K562 (cell line): Measurements from ENCODE around the gene LBH. TPM values are rescaled to one million over a fixed set of nuclear protein-coding genes. Genes with fewer than 3 reads are reported as not detected.

Source experiments
- ARID1B ChIP-seq: fragments of 450-650 bp; IDR thresholded peaks from 2 replicates; pipeline ENCODE4 v1.6.1; 2016; ENCODE audit warnings: antibody characterized with exemption, mild to moderate bottlenecking, inconsistent platforms
- CCNT2 ChIP-seq: IDR thresholded peaks from 2 replicates; pipeline ENCODE4 v1.6.1; 2011; ENCODE audit warnings: borderline replicate concordance, low read depth, mild to moderate bottlenecking, moderate library complexity, mixed read lengths, low read length; ENCODE audit not compliant: insufficient read length; ENCODE audit errors: extremely low read depth
- CHD2 ChIP-seq: IDR thresholded peaks from 2 replicates; pipeline ENCODE4 v1.6.1; 2011; ENCODE audit warnings: low read depth, low read length
- MCM7 ChIP-seq, 2 experiments: fragments of 450-650 bp; IDR thresholded peaks; 2 replicates each; pipeline ENCODE4 v1.6.1; 2016 to 2018
- MTA2 ChIP-seq: fragments of 450-650 bp; IDR thresholded peaks from 2 replicates; pipeline ENCODE4 v1.6.1; 2016; ENCODE audit warnings: low read depth
- NCOA1 ChIP-seq: fragments of 450-650 bp; IDR thresholded peaks from 2 replicates; pipeline ENCODE4 v1.6.1; 2016; ENCODE audit warnings: low read depth
- NCOR1 ChIP-seq: fragments of 450-650 bp; IDR thresholded peaks from 2 replicates; pipeline ENCODE4 v1.6.1; 2016; ENCODE audit warnings: mild to moderate bottlenecking, moderate library complexity
- RBFOX2 ChIP-seq: fragments of 200-400 bp; formaldehyde crosslinking; IDR thresholded peaks from 2 replicates; pipeline ENCODE4 v1.6.1; 2017; ENCODE audit warnings: low read depth, mild to moderate bottlenecking, low read length, moderate library complexity
- RBM17 ChIP-seq: fragments of 200-400 bp; formaldehyde crosslinking; IDR thresholded peaks from 2 replicates; pipeline ENCODE4 v1.6.1; 2017; ENCODE audit warnings: low read depth, mild to moderate bottlenecking, low read length, borderline replicate concordance
- RNF2 ChIP-seq: sonication (generic); IDR thresholded peaks from 2 replicates; pipeline ENCODE4 v1.6.1; 2016
- TAL1 ChIP-seq: fragments of 450-650 bp; IDR thresholded peaks from 2 replicates; pipeline ENCODE4 v1.6.1; 2016; ENCODE audit warnings: mild to moderate bottlenecking
- TOE1 ChIP-seq, 2 experiments: fragments of 450-650 bp in 1 of 2; sonication (generic) in 1 of 2; formaldehyde crosslinking in 1 of 2; IDR thresholded peaks; 2 replicates each; pipeline versions ENCODE4 v1.7.1 to v1.8.0; 2016 to 2022; ENCODE audit warnings: borderline replicate concordance in 2 of 2, mild to moderate bottlenecking in 2 of 2, antibody characterized with exemption in 1 of 2, inconsistent platforms in 1 of 2, low read depth in 1 of 2, missing genetic modification reagents in 1 of 2, moderate library complexity in 1 of 2
- ZNF311 ChIP-seq: fragments of 250-450 bp; sonication (Bioruptor Pico); IDR thresholded peaks from 2 replicates; pipeline ENCODE4 v1.4.0; 2020; ENCODE audit warnings: mild to moderate bottlenecking, moderate library complexity
- polyA plus RNA-seq, 8 experiments: library from polyadenylated mRNA; depleted of rRNA in 4 of 8; stranded (reverse) in 5 of 8; unstranded in 3 of 8; fragments of >200 nt; fragmentation: Nextera tagmentation in 2 of 8; fragmentation: Illumina TruSeq in 1 of 8; extraction: Ambion mirVana in 2 of 8; extraction: Trizol in 1 of 8; gene quantifications; 2 replicates each; pipeline versions ENCODE4 v1.2.1 to v1.2.3, GENCODE V29; 2011 to 2014; ENCODE audit warnings: inconsistent platforms in 1 of 8, missing spikeins in 1 of 8
- total RNA-seq, 7 experiments: library from RNA; depleted of rRNA in 6 of 7; stranded (reverse); fragments of >200 nt in 6 of 7; fragmentation: Illumina TruSeq in 2 of 7; extraction: Trizol in 2 of 7; gene quantifications; 2 replicates each; pipeline versions ENCODE4 v1.2.1 to v1.2.3, GENCODE V29; 2011 to 2021; ENCODE audit warnings: low replicate concordance in 1 of 7
- TF ChIP-seq, protein P1 (sequence below): sonication (generic); formaldehyde crosslinking; IDR thresholded peaks from 2 replicates; pipeline ENCODE4 v1.8.1; 2023; ENCODE audit warnings: mild to moderate bottlenecking, missing genetic modification reagents
- TF ChIP-seq, protein P2 (sequence below): fragments of 450-650 bp; IDR thresholded peaks from 2 replicates; pipeline ENCODE4 v1.6.1; 2016; ENCODE audit warnings: mild to moderate bottlenecking
- TF ChIP-seq, protein P3 (sequence below): fragments of 150-350 bp; IDR thresholded peaks from 2 replicates; pipeline ENCODE4 v1.6.1; 2014; ENCODE audit warnings: low read depth, mild to moderate bottlenecking, low read length, borderline replicate concordance
- TF ChIP-seq, protein P4 (sequence below): sonication (generic); formaldehyde crosslinking; IDR thresholded peaks from 2 replicates; pipeline ENCODE4 v1.8.0; 2022; ENCODE audit warnings: missing genetic modification reagents, mild to moderate bottlenecking, moderate library complexity, borderline replicate concordance

Gene LBH
- total and polyA plus RNA-seq, 9 of the 15 experiments (the other 6 are each of a cell fraction or from before 2014, with no cell fraction given), result 3.1 to 13.4 (median 7.4) TPM

DNA sequence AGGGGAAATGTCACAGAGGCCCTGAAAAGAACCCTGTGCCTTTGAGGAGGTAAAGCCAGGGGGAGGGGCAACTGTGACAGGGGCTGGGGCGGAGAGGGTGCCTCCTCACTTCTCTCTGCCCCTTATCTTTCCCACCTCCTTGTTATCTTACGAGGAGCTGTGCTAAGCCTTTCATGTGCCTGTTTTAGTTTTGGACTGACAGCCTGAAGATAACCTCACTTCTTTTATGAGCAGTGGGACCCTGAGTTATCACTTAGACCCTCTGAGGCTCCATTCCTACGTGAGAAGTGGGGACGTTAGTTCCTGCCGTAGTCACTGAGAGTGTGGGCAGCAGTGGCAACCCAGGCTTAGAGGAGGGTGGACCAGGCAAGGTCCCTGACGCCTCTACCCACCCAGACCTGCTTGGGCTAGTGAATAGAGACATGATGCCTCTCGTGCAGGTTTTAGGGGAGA is 39.5 kb upstream of the LBH start (continued):
- TF ChIP-seq, protein P1, sequence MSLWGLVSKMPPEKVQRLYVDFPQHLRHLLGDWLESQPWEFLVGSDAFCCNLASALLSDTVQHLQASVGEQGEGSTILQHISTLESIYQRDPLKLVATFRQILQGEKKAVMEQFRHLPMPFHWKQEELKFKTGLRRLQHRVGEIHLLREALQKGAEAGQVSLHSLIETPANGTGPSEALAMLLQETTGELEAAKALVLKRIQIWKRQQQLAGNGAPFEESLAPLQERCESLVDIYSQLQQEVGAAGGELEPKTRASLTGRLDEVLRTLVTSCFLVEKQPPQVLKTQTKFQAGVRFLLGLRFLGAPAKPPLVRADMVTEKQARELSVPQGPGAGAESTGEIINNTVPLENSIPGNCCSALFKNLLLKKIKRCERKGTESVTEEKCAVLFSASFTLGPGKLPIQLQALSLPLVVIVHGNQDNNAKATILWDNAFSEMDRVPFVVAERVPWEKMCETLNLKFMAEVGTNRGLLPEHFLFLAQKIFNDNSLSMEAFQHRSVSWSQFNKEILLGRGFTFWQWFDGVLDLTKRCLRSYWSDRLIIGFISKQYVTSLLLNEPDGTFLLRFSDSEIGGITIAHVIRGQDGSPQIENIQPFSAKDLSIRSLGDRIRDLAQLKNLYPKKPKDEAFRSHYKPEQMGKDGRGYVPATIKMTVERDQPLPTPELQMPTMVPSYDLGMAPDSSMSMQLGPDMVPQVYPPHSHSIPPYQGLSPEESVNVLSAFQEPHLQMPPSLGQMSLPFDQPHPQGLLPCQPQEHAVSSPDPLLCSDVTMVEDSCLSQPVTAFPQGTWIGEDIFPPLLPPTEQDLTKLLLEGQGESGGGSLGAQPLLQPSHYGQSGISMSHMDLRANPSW (CRISPR knock-in tag), result no peak
- TF ChIP-seq ARID1B (peak; percentile 98), TAL1 (peak; percentile 97), CHD2 (0 out of 2 replicates have a peak, but pooled peaks have one; percentile 35), MCM7 (IDR thresholded peaks at IDR 0.05) (no peak), NCOR1 (peak; percentile 96), TOE1 (IDR thresholded peaks at IDR 0.05; ENCODE audit: borderline replicate concordance) (0 out of 2 replicates have a peak, but pooled peaks have one; percentile 47), TOE1 (CRISPR knock-in tag; IDR thresholded peaks at IDR 0.05; ENCODE audit: borderline replicate concordance, low read depth) (no peak), MTA2 (peak; percentile 95), NCOA1 (peak; percentile 61; the same call in 1 of the 2 replicates), ZNF311 (CRISPR knock-in tag) (no peak), RBFOX2 (peak; percentile 35; the same call in 1 of the 2 replicates), RNF2 (peak; percentile 68), RBM17 (no peak), CCNT2 (peak; percentile 90)
- TF ChIP-seq, protein P2, sequence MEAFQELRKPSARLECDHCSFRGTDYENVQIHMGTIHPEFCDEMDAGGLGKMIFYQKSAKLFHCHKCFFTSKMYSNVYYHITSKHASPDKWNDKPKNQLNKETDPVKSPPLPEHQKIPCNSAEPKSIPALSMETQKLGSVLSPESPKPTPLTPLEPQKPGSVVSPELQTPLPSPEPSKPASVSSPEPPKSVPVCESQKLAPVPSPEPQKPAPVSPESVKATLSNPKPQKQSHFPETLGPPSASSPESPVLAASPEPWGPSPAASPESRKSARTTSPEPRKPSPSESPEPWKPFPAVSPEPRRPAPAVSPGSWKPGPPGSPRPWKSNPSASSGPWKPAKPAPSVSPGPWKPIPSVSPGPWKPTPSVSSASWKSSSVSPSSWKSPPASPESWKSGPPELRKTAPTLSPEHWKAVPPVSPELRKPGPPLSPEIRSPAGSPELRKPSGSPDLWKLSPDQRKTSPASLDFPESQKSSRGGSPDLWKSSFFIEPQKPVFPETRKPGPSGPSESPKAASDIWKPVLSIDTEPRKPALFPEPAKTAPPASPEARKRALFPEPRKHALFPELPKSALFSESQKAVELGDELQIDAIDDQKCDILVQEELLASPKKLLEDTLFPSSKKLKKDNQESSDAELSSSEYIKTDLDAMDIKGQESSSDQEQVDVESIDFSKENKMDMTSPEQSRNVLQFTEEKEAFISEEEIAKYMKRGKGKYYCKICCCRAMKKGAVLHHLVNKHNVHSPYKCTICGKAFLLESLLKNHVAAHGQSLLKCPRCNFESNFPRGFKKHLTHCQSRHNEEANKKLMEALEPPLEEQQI, result peak; percentile 88; the same call in 1 of the 2 replicates
- TF ChIP-seq, protein P3, sequence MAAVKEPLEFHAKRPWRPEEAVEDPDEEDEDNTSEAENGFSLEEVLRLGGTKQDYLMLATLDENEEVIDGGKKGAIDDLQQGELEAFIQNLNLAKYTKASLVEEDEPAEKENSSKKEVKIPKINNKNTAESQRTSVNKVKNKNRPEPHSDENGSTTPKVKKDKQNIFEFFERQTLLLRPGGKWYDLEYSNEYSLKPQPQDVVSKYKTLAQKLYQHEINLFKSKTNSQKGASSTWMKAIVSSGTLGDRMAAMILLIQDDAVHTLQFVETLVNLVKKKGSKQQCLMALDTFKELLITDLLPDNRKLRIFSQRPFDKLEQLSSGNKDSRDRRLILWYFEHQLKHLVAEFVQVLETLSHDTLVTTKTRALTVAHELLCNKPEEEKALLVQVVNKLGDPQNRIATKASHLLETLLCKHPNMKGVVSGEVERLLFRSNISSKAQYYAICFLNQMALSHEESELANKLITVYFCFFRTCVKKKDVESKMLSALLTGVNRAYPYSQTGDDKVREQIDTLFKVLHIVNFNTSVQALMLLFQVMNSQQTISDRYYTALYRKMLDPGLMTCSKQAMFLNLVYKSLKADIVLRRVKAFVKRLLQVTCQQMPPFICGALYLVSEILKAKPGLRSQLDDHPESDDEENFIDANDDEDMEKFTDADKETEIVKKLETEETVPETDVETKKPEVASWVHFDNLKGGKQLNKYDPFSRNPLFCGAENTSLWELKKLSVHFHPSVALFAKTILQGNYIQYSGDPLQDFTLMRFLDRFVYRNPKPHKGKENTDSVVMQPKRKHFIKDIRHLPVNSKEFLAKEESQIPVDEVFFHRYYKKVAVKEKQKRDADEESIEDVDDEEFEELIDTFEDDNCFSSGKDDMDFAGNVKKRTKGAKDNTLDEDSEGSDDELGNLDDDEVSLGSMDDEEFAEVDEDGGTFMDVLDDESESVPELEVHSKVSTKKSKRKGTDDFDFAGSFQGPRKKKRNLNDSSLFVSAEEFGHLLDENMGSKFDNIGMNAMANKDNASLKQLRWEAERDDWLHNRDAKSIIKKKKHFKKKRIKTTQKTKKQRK, result no peak
- TF ChIP-seq, protein P4, sequence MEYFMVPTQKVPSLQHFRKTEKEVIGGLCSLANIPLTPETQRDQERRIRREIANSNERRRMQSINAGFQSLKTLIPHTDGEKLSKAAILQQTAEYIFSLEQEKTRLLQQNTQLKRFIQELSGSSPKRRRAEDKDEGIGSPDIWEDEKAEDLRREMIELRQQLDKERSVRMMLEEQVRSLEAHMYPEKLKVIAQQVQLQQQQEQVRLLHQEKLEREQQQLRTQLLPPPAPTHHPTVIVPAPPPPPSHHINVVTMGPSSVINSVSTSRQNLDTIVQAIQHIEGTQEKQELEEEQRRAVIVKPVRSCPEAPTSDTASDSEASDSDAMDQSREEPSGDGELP (CRISPR knock-in tag), result peak; percentile 35; the same call in 1 of the 2 replicates
